Measurements from ENCODE around the gene ANKRD40.

The ANKRD40 gene

GRCh38 chr17:50658616-50659015, 49.1 kb downstream of the ANKRD40 start:
- H3K36me3 ChIP-seq = no peaks in the 10 kb centered on the region
- no peak overlapping the region for H3K27ac ChIP-seq
- H3K9me3 ChIP-seq = no peaks in the 10 kb centered on the region
- H3K4me1 ChIP-seq (ENCODE audit: control insufficient read depth in 1 of 2, insufficient read depth in 1 of 2, low read depth in 1 of 2, low read length in 1 of 2) = peaks cover 26% of the 10 kb centered on the region in 2 experiments
- H3K27me3 ChIP-seq = no peaks in the 10 kb centered on the region
- no peak for TF ChIP-seq CTCF (IDR thresholded peaks at IDR 0.05)
- H3K4me3 ChIP-seq (ENCODE audit: low read depth in 1 of 2, low read length in 1 of 2) = no peak overlapping the region

GRCh38 chr17:50657627-50658026, 50.1 kb downstream of the ANKRD40 start:
- no peak for TF ChIP-seq CTCF (IDR thresholded peaks at IDR 0.05)
- H3K36me3 ChIP-seq = no peaks in the 10 kb centered on the region
- no peaks in the 10 kb centered on the region for H3K9me3 ChIP-seq
- no peak overlapping the region for H3K27ac ChIP-seq
- no peaks in the 10 kb centered on the region for H3K27me3 ChIP-seq
- H3K4me3 ChIP-seq (ENCODE audit: low read depth in 1 of 2, low read length in 1 of 2) = no peak overlapping the region
- peaks cover 26% of the 10 kb centered on the region in 2 experiments for H3K4me1 ChIP-seq (ENCODE audit: control insufficient read depth in 1 of 2, insufficient read depth in 1 of 2, low read depth in 1 of 2, low read length in 1 of 2)

GRCh38 chr17:50657054-50657453, 50.7 kb downstream of the ANKRD40 start:
- H3K27ac ChIP-seq = no peak overlapping the region
- H3K9me3 ChIP-seq = no peaks in the 10 kb centered on the region
- H3K4me3 ChIP-seq (ENCODE audit: low read depth in 1 of 2, low read length in 1 of 2) = no peak overlapping the region
- TF ChIP-seq CTCF (IDR thresholded peaks at IDR 0.05) = no peak
- no peaks in the 10 kb centered on the region for H3K36me3 ChIP-seq
- no peaks in the 10 kb centered on the region for H3K27me3 ChIP-seq
- H3K4me1 ChIP-seq (ENCODE audit: control insufficient read depth in 1 of 2, insufficient read depth in 1 of 2, low read depth in 1 of 2, low read length in 1 of 2) = peaks cover 23% of the 10 kb centered on the region in 2 experiments

GRCh38 chr17:50656509-50656908, 51.2 kb downstream of the ANKRD40 start:
- H3K4me3 ChIP-seq (ENCODE audit: low read depth in 1 of 2, low read length in 1 of 2) = no peak overlapping the region
- H3K27me3 ChIP-seq = no peaks in the 10 kb centered on the region
- no peaks in the 10 kb centered on the region for H3K9me3 ChIP-seq
- H3K36me3 ChIP-seq = no peaks in the 10 kb centered on the region
- H3K4me1 ChIP-seq (ENCODE audit: control insufficient read depth in 1 of 2, insufficient read depth in 1 of 2, low read depth in 1 of 2, low read length in 1 of 2) = peaks cover 17 to 18% of the 10 kb centered on the region in 2 experiments
- TF ChIP-seq CTCF (IDR thresholded peaks at IDR 0.05) = no peak
- H3K27ac ChIP-seq = no peak overlapping the region

GRCh38 chr17:50653738-50654137, 54.0 kb downstream of the ANKRD40 start:
- Histone ChIP-seq H3K4me1 (ENCODE audit: control insufficient read depth in 1 of 2, insufficient read depth in 1 of 2, low read depth in 1 of 2, low read length in 1 of 2) (no peaks in the 10 kb centered on the region), H3K4me3 (ENCODE audit: low read depth in 1 of 2, low read length in 1 of 2) (no peak overlapping the region), H3K9me3 (no peaks in the 10 kb centered on the region), H3K27me3 (peaks cover 7% of the 10 kb centered on the region), H3K36me3 (no peaks in the 10 kb centered on the region), H3K27ac (no peak overlapping the region)
- TF ChIP-seq CTCF (IDR thresholded peaks at IDR 0.05) = no peak

- no peak for TF ChIP-seq CTCF (IDR thresholded peaks at IDR 0.05)
- H3K4me1 ChIP-seq (ENCODE audit: control insufficient read depth in 1 of 2, insufficient read depth in 1 of 2, low read depth in 1 of 2, low read length in 1 of 2) = no peaks in the 10 kb centered on the region
Observed at GRCh38 chr17:50651661-50652060, 56.1 kb downstream of the ANKRD40 start.

More at GRCh38 chr17:50651661-50652060, 56.1 kb downstream of the ANKRD40 start:
- Histone ChIP-seq H3K27ac (no peak overlapping the region), H3K36me3 (no peaks in the 10 kb centered on the region), H3K4me3 (ENCODE audit: low read depth in 1 of 2, low read length in 1 of 2) (no peak overlapping the region), H3K27me3 (peaks cover 7% of the 10 kb centered on the region), H3K9me3 (no peaks in the 10 kb centered on the region)
